HCT116 (cell line): Measurements from ENCODE around the gene PKP1. TPM values are rescaled to one million over a fixed set of nuclear protein-coding genes. Genes with fewer than 3 reads are reported as not detected.

ENCODE experiments used
- ATAC-seq: fragments of 200-7000 bp; cut with Tn5 transposase; 2 replicates; pipeline ENCODE4 v1.9.1; 2020; ENCODE audit warnings: mild to moderate bottlenecking, moderate library complexity
- BruUV-seq: library from RNA; stranded (reverse); fragments of 400-500 nt; replicated peaks from 2 replicates; lab custom pipeline; 2021; lab: Mats Ljungman, UMichigan
- CTCF ChIA-PET: fragments of 300-600 bp; sonication (Branson Sonifier 250); formaldehyde crosslinking; loops from one replicate; lab custom pipeline; 2021; ENCODE audit warnings: antibody characterized with exemption; lab: Charles Lee
- POLR2A ChIA-PET: fragments of 300-600, 350-600 bp; sonication (Branson Sonifier 250); formaldehyde crosslinking; loops from one replicate; lab custom pipeline; 2021; ENCODE audit warnings: antibody characterized with exemption; lab: Charles Lee
- RAD21 ChIA-PET, 2 experiments: fragments of 300-600 bp; sonication (Branson Sonifier 250); formaldehyde crosslinking; loops; one replicate each; lab custom pipeline; 2023; ENCODE audit warnings: low total read pairs in 2 of 2; ENCODE audit not compliant: uncharacterized antibody in 2 of 2, unreplicated experiment in 2 of 2, low non-redundant PET in 1 of 2; lab: Charles Lee
- DNase-seq: peaks from one replicate; pipeline ENCODE4 v3.0.0-alpha.2; 2010; ENCODE audit warnings: low read depth, low spot score
- H2AFZ ChIP-seq: fragments of 200-600 bp; shearing (Covaris generic), sonication (generic); 2 replicates; pipeline ENCODE4 v1.6.1; 2017; ENCODE audit warnings: low read depth, mixed run types, mixed read lengths, antibody characterized with exemption, low read length; ENCODE audit not compliant: poor library complexity, severe bottlenecking
- H3K27ac ChIP-seq: 2 replicates; pipeline ENCODE4 v1.5.1; 2012; ENCODE audit warnings: low read depth, low read length
- H3K27me3 ChIP-seq: fragments of 200-600 bp; sonication (generic); 2 replicates; pipeline ENCODE4 v1.6.1; 2016; ENCODE audit warnings: mixed run types, low read length, mixed read lengths; ENCODE audit not compliant: insufficient read depth
- H3K36me3 ChIP-seq, 2 experiments: fragments of 200-500 bp in 1 of 2; fragments of 200-600 bp in 1 of 2; sonication (Bioruptor generic) in 1 of 2; sonication (generic) in 1 of 2; 2 replicates each; pipeline versions ENCODE4 v1.5.1 to v1.6.1; 2014 to 2016; ENCODE audit warnings: low read length in 2 of 2, inconsistent platforms in 1 of 2, mixed read lengths in 1 of 2, mixed run types in 1 of 2; ENCODE audit not compliant: insufficient read depth in 2 of 2, control insufficient read depth in 1 of 2
- H3K4me1 ChIP-seq, 2 experiments: fragments of 200-600 bp in 1 of 2; sonication (generic) in 1 of 2; 2 replicates each; pipeline versions ENCODE4 v1.5.1 to v1.6.1; 2012 to 2017; ENCODE audit warnings: low read length in 2 of 2, inconsistent platforms in 1 of 2, mild to moderate bottlenecking in 1 of 2, mixed read lengths in 1 of 2, mixed run types in 1 of 2, moderate library complexity in 1 of 2; ENCODE audit not compliant: insufficient read depth in 2 of 2, control insufficient read depth in 1 of 2
- H3K4me2 ChIP-seq: fragments of 200-600 bp; sonication (generic); 2 replicates; pipeline ENCODE4 v1.6.1; 2017; ENCODE audit warnings: mixed run types, low read length, mixed read lengths
- H3K4me3 ChIP-seq, 2 experiments: fragments of 200-600 bp in 1 of 2; sonication (generic) in 1 of 2; replicated peaks in 1 of 2; 2 replicates each; pipeline ENCODE4 v1.5.1; 2011 to 2016; ENCODE audit warnings: low read length in 2 of 2, control low read depth in 1 of 2, low read depth in 1 of 2, mild to moderate bottlenecking in 1 of 2, mixed read lengths in 1 of 2, mixed run types in 1 of 2
- H3K79me2 ChIP-seq: fragments of 200-600 bp; sonication (generic); 2 replicates; pipeline ENCODE4 v1.6.1; 2017; ENCODE audit warnings: mild to moderate bottlenecking, mixed run types, low read length, moderate library complexity, mixed read lengths; ENCODE audit not compliant: insufficient read depth
- H3K9ac ChIP-seq: fragments of 200-600 bp; sonication (generic); 2 replicates; pipeline ENCODE4 v1.6.1; 2016; ENCODE audit warnings: low read length, mixed read lengths
- H3K9me2 ChIP-seq: fragments of 200-600 bp; sonication (generic), shearing (Covaris generic); 2 replicates; pipeline ENCODE4 v1.6.1; 2017; ENCODE audit warnings: mixed run types, mild to moderate bottlenecking, moderate library complexity; ENCODE audit not compliant: insufficient read depth
- H3K9me3 ChIP-seq, 2 experiments: fragments of 200-500 bp in 1 of 2; fragments of 200-600 bp in 1 of 2; sonication (Bioruptor generic) in 1 of 2; sonication (generic) in 1 of 2; 2 replicates each; pipeline ENCODE4 v1.6.1; 2014 to 2017; ENCODE audit warnings: low read length in 2 of 2, mixed read lengths in 2 of 2, inconsistent platforms in 1 of 2, low read depth in 1 of 2, mild to moderate bottlenecking in 1 of 2, mixed run types in 1 of 2, moderate library complexity in 1 of 2; ENCODE audit not compliant: control insufficient read depth in 1 of 2, insufficient read depth in 1 of 2
- H4K20me1 ChIP-seq: fragments of 200-600 bp; sonication (generic), shearing (Covaris generic); 2 replicates; pipeline ENCODE4 v1.6.1; 2017; ENCODE audit warnings: mixed run types, mild to moderate bottlenecking, moderate library complexity; ENCODE audit not compliant: insufficient read depth
- CEBPB ChIP-seq: IDR thresholded peaks from 2 replicates; pipeline ENCODE4 v1.6.1; 2012; ENCODE audit warnings: low read depth
- EGR1 ChIP-seq: IDR thresholded peaks from 2 replicates; pipeline ENCODE4 v1.6.1; 2012; ENCODE audit warnings: low read depth
- ELF1 ChIP-seq: IDR thresholded peaks from 2 replicates; pipeline ENCODE4 v1.6.1; 2012; ENCODE audit warnings: low read depth, borderline replicate concordance
- EZH2phosphoT487 ChIP-seq: fragments of 200-600 bp; IDR thresholded peaks from 2 replicates; pipeline ENCODE4 v1.6.1; 2018; ENCODE audit warnings: antibody characterized with exemption, borderline replicate concordance
- JUND ChIP-seq: IDR thresholded peaks from 2 replicates; pipeline ENCODE4 v1.6.1; 2012
- MAX ChIP-seq: IDR thresholded peaks from 2 replicates; pipeline ENCODE4 v1.6.1; 2012
- SIN3A ChIP-seq: IDR thresholded peaks from 2 replicates; pipeline ENCODE4 v1.6.1; 2012; ENCODE audit warnings: low read depth
- SP1 ChIP-seq: IDR thresholded peaks from 2 replicates; pipeline ENCODE4 v1.6.1; 2012; ENCODE audit warnings: low read depth
- YY1 ChIP-seq: IDR thresholded peaks from 2 replicates; pipeline ENCODE4 v1.6.1; 2011; ENCODE audit warnings: low read length, low read depth, moderate library complexity, mild to moderate bottlenecking; ENCODE audit not compliant: insufficient replicate concordance; ENCODE audit errors: extremely low read depth
- intact Hi-C: fragments of 100-400 bp; cut with micrococcal nuclease; formaldehyde crosslinking; loops from 2 replicates; pipeline ENCODE4 v1.10.0; 2022
- total RNA-seq: library from RNA; stranded (reverse); gene quantifications from one replicate; pipeline ENCODE4 v1.2.1, GENCODE V29; 2021; ENCODE audit not compliant: unreplicated experiment
- TF ChIP-seq, protein P1 (sequence below): IDR thresholded peaks from 2 replicates; pipeline ENCODE4 v1.6.1; 2011; ENCODE audit warnings: mild to moderate bottlenecking, low read length, moderate library complexity; ENCODE audit not compliant: insufficient replicate concordance; ENCODE audit errors: extremely low read depth
- TF ChIP-seq, protein P2 (sequence below): IDR thresholded peaks from 2 replicates; pipeline ENCODE4 v1.6.1; 2012
- TF ChIP-seq, protein P3 (sequence below): IDR thresholded peaks from 2 replicates; pipeline ENCODE4 v1.6.1; 2012; ENCODE audit warnings: low read depth

The PKP1 gene
- total RNA-seq, 1 experiment from 2014 or later: 0.07 TPM

GRCh38 chr1:201302163-201303152 is 19.2 kb downstream of the PKP1 start:
- CTCF ChIA-PET: interaction anchor here (1.2 to 1.5 kb wide), 2 partner anchors 46 to 74 kb away, joined by 3 to 4 read pairs; no protein-coding TSS in a partner anchor
- Histone ChIP-seq H3K4me3 (no peak overlapping the region), H3K27me3 (no peaks in the 10 kb centered on the region), H3K9me2 (no peaks in the 10 kb centered on the region), H2AFZ (no peak overlapping the region), H3K9me3 (no peaks in the 10 kb centered on the region), H3K27ac (no peak overlapping the region), H3K36me3 (no peaks in the 10 kb centered on the region), H3K4me2 (no peak overlapping the region), H3K4me1 (peaks cover 17 to 40% of the 10 kb centered on the region in 2 experiments), H3K9ac (no peak overlapping the region), H4K20me1 (no peaks in the 10 kb centered on the region), H3K79me2 (no peaks in the 10 kb centered on the region)
- intact Hi-C loops: no loop called here
- no peak for DNase-seq
- ATAC-seq: no peak
- RAD21 ChIA-PET: no interaction called here
- BruUV-seq: no TSS peak
- TF ChIP-seq ELF1 (no peak), SIN3A (no peak)
- TF ChIP-seq, protein P1, sequence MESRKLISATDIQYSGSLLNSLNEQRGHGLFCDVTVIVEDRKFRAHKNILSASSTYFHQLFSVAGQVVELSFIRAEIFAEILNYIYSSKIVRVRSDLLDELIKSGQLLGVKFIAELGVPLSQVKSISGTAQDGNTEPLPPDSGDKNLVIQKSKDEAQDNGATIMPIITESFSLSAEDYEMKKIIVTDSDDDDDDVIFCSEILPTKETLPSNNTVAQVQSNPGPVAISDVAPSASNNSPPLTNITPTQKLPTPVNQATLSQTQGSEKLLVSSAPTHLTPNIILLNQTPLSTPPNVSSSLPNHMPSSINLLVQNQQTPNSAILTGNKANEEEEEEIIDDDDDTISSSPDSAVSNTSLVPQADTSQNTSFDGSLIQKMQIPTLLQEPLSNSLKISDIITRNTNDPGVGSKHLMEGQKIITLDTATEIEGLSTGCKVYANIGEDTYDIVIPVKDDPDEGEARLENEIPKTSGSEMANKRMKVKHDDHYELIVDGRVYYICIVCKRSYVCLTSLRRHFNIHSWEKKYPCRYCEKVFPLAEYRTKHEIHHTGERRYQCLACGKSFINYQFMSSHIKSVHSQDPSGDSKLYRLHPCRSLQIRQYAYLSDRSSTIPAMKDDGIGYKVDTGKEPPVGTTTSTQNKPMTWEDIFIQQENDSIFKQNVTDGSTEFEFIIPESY: no peak
- POLR2A ChIA-PET: no interaction called here

GRCh38 chr1:201304126-201304525 is 20.8 kb downstream of the PKP1 start:
- RAD21 ChIA-PET: no interaction called here
- peaks cover 33 to 51% of the 10 kb centered on the region in 2 experiments for H3K4me1 ChIP-seq
- H3K9ac ChIP-seq: no peak overlapping the region
- H2AFZ ChIP-seq: no peak overlapping the region
- POLR2A ChIA-PET: no interaction called here
- no peaks in the 10 kb centered on the region for H4K20me1 ChIP-seq
- H3K79me2 ChIP-seq: no peaks in the 10 kb centered on the region
- no peak overlapping the region for H3K4me2 ChIP-seq
- no peak overlapping the region for H3K27ac ChIP-seq
- ATAC-seq (no peak), DNase-seq (no peak)
- H3K36me3 ChIP-seq: no peaks in the 10 kb centered on the region
- H3K27me3 ChIP-seq: no peaks in the 10 kb centered on the region
- intact Hi-C loops: no loop called here
- H3K9me2 ChIP-seq: no peaks in the 10 kb centered on the region
- no peaks in the 10 kb centered on the region for H3K9me3 ChIP-seq
- CTCF ChIA-PET: interaction anchor here (1.5 kb wide), 1 partner anchor 73 kb away, joined by 3 read pairs; no protein-coding TSS in a partner anchor
- BruUV-seq: no TSS peak
- H3K4me3 ChIP-seq: no peak overlapping the region
- TF ChIP-seq YY1 (no peak), SIN3A (no peak), CEBPB (no peak), EGR1 (no peak), EZH2phosphoT487 (no peak), ELF1 (no peak), JUND (no peak), SP1 (no peak), MAX (no peak)
- TF ChIP-seq, protein P2, sequence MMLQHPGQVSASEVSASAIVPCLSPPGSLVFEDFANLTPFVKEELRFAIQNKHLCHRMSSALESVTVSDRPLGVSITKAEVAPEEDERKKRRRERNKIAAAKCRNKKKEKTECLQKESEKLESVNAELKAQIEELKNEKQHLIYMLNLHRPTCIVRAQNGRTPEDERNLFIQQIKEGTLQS: no peak
- TF ChIP-seq, protein P3, sequence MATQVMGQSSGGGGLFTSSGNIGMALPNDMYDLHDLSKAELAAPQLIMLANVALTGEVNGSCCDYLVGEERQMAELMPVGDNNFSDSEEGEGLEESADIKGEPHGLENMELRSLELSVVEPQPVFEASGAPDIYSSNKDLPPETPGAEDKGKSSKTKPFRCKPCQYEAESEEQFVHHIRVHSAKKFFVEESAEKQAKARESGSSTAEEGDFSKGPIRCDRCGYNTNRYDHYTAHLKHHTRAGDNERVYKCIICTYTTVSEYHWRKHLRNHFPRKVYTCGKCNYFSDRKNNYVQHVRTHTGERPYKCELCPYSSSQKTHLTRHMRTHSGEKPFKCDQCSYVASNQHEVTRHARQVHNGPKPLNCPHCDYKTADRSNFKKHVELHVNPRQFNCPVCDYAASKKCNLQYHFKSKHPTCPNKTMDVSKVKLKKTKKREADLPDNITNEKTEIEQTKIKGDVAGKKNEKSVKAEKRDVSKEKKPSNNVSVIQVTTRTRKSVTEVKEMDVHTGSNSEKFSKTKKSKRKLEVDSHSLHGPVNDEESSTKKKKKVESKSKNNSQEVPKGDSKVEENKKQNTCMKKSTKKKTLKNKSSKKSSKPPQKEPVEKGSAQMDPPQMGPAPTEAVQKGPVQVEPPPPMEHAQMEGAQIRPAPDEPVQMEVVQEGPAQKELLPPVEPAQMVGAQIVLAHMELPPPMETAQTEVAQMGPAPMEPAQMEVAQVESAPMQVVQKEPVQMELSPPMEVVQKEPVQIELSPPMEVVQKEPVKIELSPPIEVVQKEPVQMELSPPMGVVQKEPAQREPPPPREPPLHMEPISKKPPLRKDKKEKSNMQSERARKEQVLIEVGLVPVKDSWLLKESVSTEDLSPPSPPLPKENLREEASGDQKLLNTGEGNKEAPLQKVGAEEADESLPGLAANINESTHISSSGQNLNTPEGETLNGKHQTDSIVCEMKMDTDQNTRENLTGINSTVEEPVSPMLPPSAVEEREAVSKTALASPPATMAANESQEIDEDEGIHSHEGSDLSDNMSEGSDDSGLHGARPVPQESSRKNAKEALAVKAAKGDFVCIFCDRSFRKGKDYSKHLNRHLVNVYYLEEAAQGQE: no peak
